Measurements from ENCODE around the gene LTB. TPM values are rescaled to one million over a fixed set of nuclear protein-coding genes. Genes with fewer than 3 reads are reported as not detected.

Gene LTB
- total and polyA plus RNA-seq, 2 of the 13 experiments (the other 11 are each of a cell fraction or from before 2014, with no cell fraction given), result 0.09 to 0.22 TPM

DNA sequence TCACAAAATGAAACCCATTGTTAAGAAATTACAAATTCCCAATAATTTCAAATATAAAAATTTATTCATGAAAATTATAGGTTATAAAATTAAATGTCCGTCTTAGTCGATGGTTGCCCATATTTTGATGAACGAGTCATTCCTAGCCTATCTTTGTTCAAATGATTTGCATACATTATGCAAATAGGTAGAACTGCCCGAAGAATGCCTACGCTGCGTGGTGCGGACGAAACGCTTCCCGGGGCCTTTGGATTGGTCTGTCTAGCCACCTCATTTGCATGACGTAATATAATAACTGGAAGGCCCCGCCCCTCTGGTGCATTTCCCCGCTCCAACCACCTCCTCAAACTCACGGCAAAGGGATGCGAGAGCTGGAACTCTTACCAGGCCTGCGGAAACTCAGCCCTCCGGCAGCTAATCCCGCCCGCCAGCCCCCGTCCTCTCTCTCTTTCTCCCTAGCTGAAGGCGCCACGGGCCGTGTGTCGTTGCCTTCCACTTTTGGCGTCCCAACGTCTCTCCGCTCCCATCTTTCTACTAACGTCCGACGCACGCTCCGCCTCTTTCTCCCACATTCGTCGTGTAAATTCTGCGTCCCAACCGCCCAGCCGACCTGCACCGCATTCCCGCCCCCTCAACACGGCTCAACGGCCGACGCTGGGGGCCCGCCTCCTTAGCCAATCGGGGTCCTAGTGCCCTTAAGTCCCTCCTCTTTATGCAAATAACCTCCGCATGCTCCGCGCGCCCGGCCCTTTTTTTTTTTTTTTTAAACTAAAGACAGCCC is 37.8 kb upstream of the LTB start (continued):
- TF ChIP-seq, protein P1, sequence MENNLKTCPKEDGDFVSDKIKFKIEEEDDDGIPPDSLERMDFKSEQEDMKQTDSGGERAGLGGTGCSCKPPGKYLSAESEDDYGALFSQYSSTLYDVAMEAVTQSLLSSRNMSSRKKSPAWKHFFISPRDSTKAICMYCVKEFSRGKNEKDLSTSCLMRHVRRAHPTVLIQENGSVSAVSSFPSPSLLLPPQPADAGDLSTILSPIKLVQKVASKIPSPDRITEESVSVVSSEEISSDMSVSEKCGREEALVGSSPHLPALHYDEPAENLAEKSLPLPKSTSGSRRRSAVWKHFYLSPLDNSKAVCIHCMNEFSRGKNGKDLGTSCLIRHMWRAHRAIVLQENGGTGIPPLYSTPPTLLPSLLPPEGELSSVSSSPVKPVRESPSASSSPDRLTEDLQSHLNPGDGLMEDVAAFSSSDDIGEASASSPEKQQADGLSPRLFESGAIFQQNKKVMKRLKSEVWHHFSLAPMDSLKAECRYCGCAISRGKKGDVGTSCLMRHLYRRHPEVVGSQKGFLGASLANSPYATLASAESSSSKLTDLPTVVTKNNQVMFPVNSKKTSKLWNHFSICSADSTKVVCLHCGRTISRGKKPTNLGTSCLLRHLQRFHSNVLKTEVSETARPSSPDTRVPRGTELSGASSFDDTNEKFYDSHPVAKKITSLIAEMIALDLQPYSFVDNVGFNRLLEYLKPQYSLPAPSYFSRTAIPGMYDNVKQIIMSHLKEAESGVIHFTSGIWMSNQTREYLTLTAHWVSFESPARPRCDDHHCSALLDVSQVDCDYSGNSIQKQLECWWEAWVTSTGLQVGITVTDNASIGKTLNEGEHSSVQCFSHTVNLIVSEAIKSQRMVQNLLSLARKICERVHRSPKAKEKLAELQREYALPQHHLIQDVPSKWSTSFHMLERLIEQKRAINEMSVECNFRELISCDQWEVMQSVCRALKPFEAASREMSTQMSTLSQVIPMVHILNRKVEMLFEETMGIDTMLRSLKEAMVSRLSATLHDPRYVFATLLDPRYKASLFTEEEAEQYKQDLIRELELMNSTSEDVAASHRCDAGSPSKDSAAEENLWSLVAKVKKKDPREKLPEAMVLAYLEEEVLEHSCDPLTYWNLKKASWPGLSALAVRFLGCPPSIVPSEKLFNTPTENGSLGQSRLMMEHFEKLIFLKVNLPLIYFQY (CRISPR knock-in tag; IDR thresholded peaks at IDR 0.05; ENCODE audit: borderline replicate concordance), result no peak; the same call in 1 of the 2 replicates
- TF ChIP-seq ZNF251 (CRISPR knock-in tag; IDR thresholded peaks at IDR 0.05) (peak; percentile 42; the same call in 1 of the 2 replicates), ATF1 (CRISPR knock-in tag; IDR thresholded peaks at IDR 0.05) (peak; percentile 92), SATB2 (CRISPR knock-in tag; IDR thresholded peaks at IDR 0.05) (no peak), ZNF232 (CRISPR knock-in tag; IDR thresholded peaks at IDR 0.05; ENCODE audit: borderline replicate concordance) (no peak), ZNF446 (CRISPR knock-in tag; IDR thresholded peaks at IDR 0.05) (no peak), ZNF317 (CRISPR knock-in tag; IDR thresholded peaks at IDR 0.05) (peak; percentile 78), POLR2A (IDR thresholded peaks at IDR 0.05; ENCODE audit: insufficient read depth in 1 of 2, low read depth in 2 of 2, low read length in 2 of 2) (peak; percentile 81 to 85), HMG20A (CRISPR knock-in tag; IDR thresholded peaks at IDR 0.05; ENCODE audit: borderline replicate concordance) (no peak), KLF16 (CRISPR knock-in tag; IDR thresholded peaks at IDR 0.05) (peak in 1 of 2 experiments; percentile 42; a peak in 2 of 4 replicates), BORCS8-MEF2B (CRISPR knock-in tag; IDR thresholded peaks at IDR 0.05) (peak; percentile 93), SMYD3 (CRISPR knock-in tag; IDR thresholded peaks at IDR 0.05) (peak; percentile 99), STAG1 (CRISPR knock-in tag; IDR thresholded peaks at IDR 0.05) (no peak), FOXC1 (CRISPR knock-in tag; IDR thresholded peaks at IDR 0.05; ENCODE audit: borderline replicate concordance) (peak; percentile 39; the same call in 1 of the 2 replicates), KAT8 (CRISPR knock-in tag; IDR thresholded peaks at IDR 0.05) (peak; percentile 63; the same call in 1 of the 2 replicates), ATRX (CRISPR knock-in tag; IDR thresholded peaks at IDR 0.05; ENCODE audit: borderline replicate concordance) (no peak), HNRNPK (IDR thresholded peaks at IDR 0.05; ENCODE audit: low read depth, low read length, poor library complexity, severe bottlenecking) (no peak), PTBP1 (IDR thresholded peaks at IDR 0.05; ENCODE audit: low read depth, low read length, poor library complexity, severe bottlenecking) (no peak), MLLT10 (CRISPR knock-in tag; IDR thresholded peaks at IDR 0.05) (no peak), RAD51 (IDR thresholded peaks at IDR 0.05; ENCODE audit: borderline replicate concordance) (no peak)
- TF ChIP-seq, protein P2, sequence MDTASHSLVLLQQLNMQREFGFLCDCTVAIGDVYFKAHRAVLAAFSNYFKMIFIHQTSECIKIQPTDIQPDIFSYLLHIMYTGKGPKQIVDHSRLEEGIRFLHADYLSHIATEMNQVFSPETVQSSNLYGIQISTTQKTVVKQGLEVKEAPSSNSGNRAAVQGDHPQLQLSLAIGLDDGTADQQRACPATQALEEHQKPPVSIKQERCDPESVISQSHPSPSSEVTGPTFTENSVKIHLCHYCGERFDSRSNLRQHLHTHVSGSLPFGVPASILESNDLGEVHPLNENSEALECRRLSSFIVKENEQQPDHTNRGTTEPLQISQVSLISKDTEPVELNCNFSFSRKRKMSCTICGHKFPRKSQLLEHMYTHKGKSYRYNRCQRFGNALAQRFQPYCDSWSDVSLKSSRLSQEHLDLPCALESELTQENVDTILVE (CRISPR knock-in tag; IDR thresholded peaks at IDR 0.05), result no peak
- TF ChIP-seq, protein P3, sequence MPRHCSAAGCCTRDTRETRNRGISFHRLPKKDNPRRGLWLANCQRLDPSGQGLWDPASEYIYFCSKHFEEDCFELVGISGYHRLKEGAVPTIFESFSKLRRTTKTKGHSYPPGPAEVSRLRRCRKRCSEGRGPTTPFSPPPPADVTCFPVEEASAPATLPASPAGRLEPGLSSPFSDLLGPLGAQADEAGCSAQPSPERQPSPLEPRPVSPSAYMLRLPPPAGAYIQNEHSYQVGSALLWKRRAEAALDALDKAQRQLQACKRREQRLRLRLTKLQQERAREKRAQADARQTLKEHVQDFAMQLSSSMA (CRISPR knock-in tag; IDR thresholded peaks at IDR 0.05), result peak; percentile 65; the same call in 1 of the 2 replicates
- TF ChIP-seq, protein P4, sequence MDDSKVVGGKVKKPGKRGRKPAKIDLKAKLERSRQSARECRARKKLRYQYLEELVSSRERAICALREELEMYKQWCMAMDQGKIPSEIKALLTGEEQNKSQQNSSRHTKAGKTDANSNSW (CRISPR knock-in tag; IDR thresholded peaks at IDR 0.05; ENCODE audit: borderline replicate concordance), result no peak
